OCI-LY7 (cell line): ENCODE data around the gene CASP8. TPM values are rescaled to one million over a fixed set of nuclear protein-coding genes. Genes with fewer than 3 reads are reported as not detected.

Source experiments
- BruUV-seq: library from RNA; stranded (reverse); fragments of 400-500 nt; replicated peaks from 2 replicates; lab custom pipeline; 2021; lab: Mats Ljungman, UMichigan
- CTCF ChIA-PET: fragments of 300-600 bp; sonication (Branson Sonifier 250); formaldehyde crosslinking; loops from one replicate; lab custom pipeline; 2022; ENCODE audit warnings: antibody characterized with exemption; ENCODE audit not compliant: unreplicated experiment; lab: Charles Lee
- POLR2A ChIA-PET: fragments of 300-600 bp; sonication (Branson Sonifier 250); formaldehyde crosslinking; loops from one replicate; lab custom pipeline; 2022; ENCODE audit warnings: antibody characterized with exemption; lab: Charles Lee
- DNase-seq: peaks from one replicate; pipeline ENCODE4 v3.0.0-alpha.2; 2015; ENCODE audit warnings: low spot score
- H2AFZ ChIP-seq: fragments of 200-600 bp; sonication (generic), shearing (Covaris generic); 2 replicates; pipeline ENCODE4 v1.6.1; 2014; ENCODE audit warnings: mild to moderate bottlenecking, antibody characterized with exemption, low read length, moderate library complexity
- H3K27ac ChIP-seq: fragments of 200-600 bp; sonication (generic); 2 replicates; pipeline ENCODE4 v1.5.1; 2014; ENCODE audit warnings: mixed run types, low read depth, mild to moderate bottlenecking, moderate library complexity, low read length, inconsistent platforms; ENCODE audit not compliant: poor library complexity, severe bottlenecking
- H3K36me3 ChIP-seq: fragments of 200-600 bp; sonication (generic); 2 replicates; pipeline ENCODE4 v1.6.1; 2014; ENCODE audit warnings: mild to moderate bottlenecking, antibody characterized with exemption, low read length, moderate library complexity, mixed read lengths; ENCODE audit not compliant: insufficient read depth
- H3K4me1 ChIP-seq: fragments of 200-600 bp; sonication (generic); 2 replicates; pipeline ENCODE4 v1.5.1; 2014; ENCODE audit warnings: mild to moderate bottlenecking, low read length; ENCODE audit not compliant: insufficient read depth, poor library complexity, severe bottlenecking
- H3K4me2 ChIP-seq: fragments of 200-600 bp; sonication (generic); 2 replicates; pipeline ENCODE4 v1.6.1; 2014; ENCODE audit warnings: mild to moderate bottlenecking, low read length
- H3K4me3 ChIP-seq: fragments of 200-600 bp; sonication (generic); 2 replicates; pipeline ENCODE4 v1.5.1; 2014; ENCODE audit warnings: mild to moderate bottlenecking, low read depth, low read length; ENCODE audit not compliant: poor library complexity, severe bottlenecking
- H3K79me2 ChIP-seq: fragments of 200-600 bp; sonication (generic); 2 replicates; pipeline ENCODE4 v1.6.1; 2016; ENCODE audit warnings: low read depth, mild to moderate bottlenecking, low read length, moderate library complexity, mixed read lengths; ENCODE audit not compliant: insufficient read depth
- H3K9me2 ChIP-seq: fragments of 200-600 bp; sonication (generic); 2 replicates; pipeline ENCODE4 v1.6.1; 2016; ENCODE audit warnings: mild to moderate bottlenecking, low read length, mixed read lengths; ENCODE audit not compliant: insufficient read depth
- H3K9me3 ChIP-seq: fragments of 200-600 bp; sonication (generic); 2 replicates; pipeline ENCODE4 v1.6.1; 2014; ENCODE audit warnings: mild to moderate bottlenecking, mixed run types, low read length, mixed read lengths
- H4K20me1 ChIP-seq: fragments of 200-600 bp; sonication (generic); 2 replicates; pipeline ENCODE4 v1.6.1; 2014; ENCODE audit warnings: mild to moderate bottlenecking, antibody characterized with exemption, low read length, moderate library complexity, mixed read lengths; ENCODE audit not compliant: insufficient read depth
- EZH2phosphoT487 ChIP-seq: fragments of 200-600 bp; sonication (generic); IDR thresholded peaks from 2 replicates; pipeline ENCODE4 v1.6.1; 2018; ENCODE audit warnings: low read depth, borderline replicate concordance, mild to moderate bottlenecking, mixed run types, antibody characterized with exemption, low read length, moderate library complexity, mixed read lengths
- intact Hi-C: fragments of 100-400 bp; cut with micrococcal nuclease; formaldehyde crosslinking; loops from one replicate; pipeline ENCODE4 v1.10.0; 2022; ENCODE audit not compliant: unreplicated experiment
- total RNA-seq, 2 experiments: library from RNA; depleted of rRNA in 1 of 2; stranded (reverse); fragments of >200 nt in 1 of 2; shearing (Covaris generic) in 1 of 2; gene quantifications; 2 replicates each; pipeline ENCODE4 v1.2.3, GENCODE V29; 2014 to 2022
- TF ChIP-seq, protein P1 (sequence below): fragments of 200-600 bp; sonication (generic); conservative IDR thresholded peaks from 2 replicates; pipeline ENCODE4 v1.5.1; 2014; ENCODE audit warnings: mild to moderate bottlenecking, antibody characterized with exemption, low read length, moderate library complexity, mixed read lengths

Gene CASP8
- total RNA-seq, 2 experiments from 2014 or later = 32.4 to 34.7 TPM

DNA sequence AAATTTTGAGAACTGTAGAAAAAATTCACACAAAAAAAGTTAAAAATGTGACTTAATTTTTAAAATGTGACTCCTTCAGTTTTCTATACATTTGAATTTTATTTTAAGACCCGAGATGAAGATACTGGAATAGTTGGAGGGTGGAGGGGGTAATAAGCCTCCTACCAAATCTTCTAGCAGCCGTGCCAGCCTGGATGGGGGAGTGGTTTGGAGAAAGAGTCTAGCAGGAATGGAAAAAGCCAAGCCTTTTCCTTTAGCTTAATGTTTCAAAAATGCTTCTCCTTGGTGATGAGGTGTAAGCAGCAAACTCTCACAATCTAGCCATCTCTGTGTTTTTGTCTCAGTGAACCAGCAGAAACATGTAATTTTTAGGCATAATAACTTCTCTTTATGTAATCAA, 14.7 kb downstream of the CASP8 start:
- ChIA-PET CTCF (no interaction called here), POLR2A (interaction anchor here (1.6 kb wide), 1 partner anchor 23 kb away, joined by 3 read pairs; no protein-coding TSS in a partner anchor)
- intact Hi-C loops = no loop called here
- Histone ChIP-seq H3K36me3 (peaks cover 94% of the 10 kb centered on the region), H3K4me1 (no peaks in the 10 kb centered on the region), H3K9me3 (no peaks in the 10 kb centered on the region), H2AFZ (no peak overlapping the region), H3K4me2 (no peak overlapping the region), H3K9me2 (no peaks in the 10 kb centered on the region), H3K79me2 (no peaks in the 10 kb centered on the region), H3K4me3 (no peak overlapping the region), H3K27ac (no peak overlapping the region), H4K20me1 (no peaks in the 10 kb centered on the region)
- BruUV-seq = no TSS peak
- TF ChIP-seq, protein P1, sequence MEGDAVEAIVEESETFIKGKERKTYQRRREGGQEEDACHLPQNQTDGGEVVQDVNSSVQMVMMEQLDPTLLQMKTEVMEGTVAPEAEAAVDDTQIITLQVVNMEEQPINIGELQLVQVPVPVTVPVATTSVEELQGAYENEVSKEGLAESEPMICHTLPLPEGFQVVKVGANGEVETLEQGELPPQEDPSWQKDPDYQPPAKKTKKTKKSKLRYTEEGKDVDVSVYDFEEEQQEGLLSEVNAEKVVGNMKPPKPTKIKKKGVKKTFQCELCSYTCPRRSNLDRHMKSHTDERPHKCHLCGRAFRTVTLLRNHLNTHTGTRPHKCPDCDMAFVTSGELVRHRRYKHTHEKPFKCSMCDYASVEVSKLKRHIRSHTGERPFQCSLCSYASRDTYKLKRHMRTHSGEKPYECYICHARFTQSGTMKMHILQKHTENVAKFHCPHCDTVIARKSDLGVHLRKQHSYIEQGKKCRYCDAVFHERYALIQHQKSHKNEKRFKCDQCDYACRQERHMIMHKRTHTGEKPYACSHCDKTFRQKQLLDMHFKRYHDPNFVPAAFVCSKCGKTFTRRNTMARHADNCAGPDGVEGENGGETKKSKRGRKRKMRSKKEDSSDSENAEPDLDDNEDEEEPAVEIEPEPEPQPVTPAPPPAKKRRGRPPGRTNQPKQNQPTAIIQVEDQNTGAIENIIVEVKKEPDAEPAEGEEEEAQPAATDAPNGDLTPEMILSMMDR = no peak
- TF ChIP-seq EZH2phosphoT487 = no peak
- DNase-seq = no peak

DNA sequence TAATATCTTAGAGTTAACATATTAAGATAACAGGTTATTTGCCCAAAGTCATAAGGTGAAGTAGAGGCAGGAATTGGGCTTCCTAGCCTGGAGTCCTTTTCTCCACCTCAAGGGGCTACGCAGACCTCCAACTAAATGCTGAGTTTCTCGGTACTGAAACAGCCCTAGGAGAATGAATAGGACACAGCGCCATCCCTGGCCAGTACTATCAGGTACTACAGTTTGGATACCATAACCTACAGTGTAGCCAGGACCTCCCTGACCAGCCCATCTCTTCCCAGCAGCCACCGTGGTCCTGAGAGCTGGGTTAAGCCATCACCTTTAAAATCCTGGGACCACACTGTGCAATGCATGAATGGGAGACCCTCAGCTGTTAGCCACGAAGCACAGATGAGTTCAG, 15.7 kb downstream of the CASP8 start:
- Histone ChIP-seq H3K79me2 (no peaks in the 10 kb centered on the region), H4K20me1 (no peaks in the 10 kb centered on the region), H3K9me2 (no peaks in the 10 kb centered on the region), H3K9me3 (no peaks in the 10 kb centered on the region), H3K4me2 (no peak overlapping the region), H3K27ac (no peak overlapping the region), H3K4me1 (no peaks in the 10 kb centered on the region), H3K36me3 (peaks cover 98% of the 10 kb centered on the region), H2AFZ (no peak overlapping the region), H3K4me3 (no peak overlapping the region)
- no TSS peak for BruUV-seq
- ChIA-PET POLR2A (interaction anchor here (1.6 kb wide), 1 partner anchor 22 kb away, joined by 3 read pairs; no protein-coding TSS in a partner anchor), CTCF (no interaction called here)
- no peak for TF ChIP-seq EZH2phosphoT487
- TF ChIP-seq, protein P1 = peak; percentile 41; the same call in 1 of the 2 replicates
- DNase-seq = no peak
- intact Hi-C loops = no loop called here

DNA sequence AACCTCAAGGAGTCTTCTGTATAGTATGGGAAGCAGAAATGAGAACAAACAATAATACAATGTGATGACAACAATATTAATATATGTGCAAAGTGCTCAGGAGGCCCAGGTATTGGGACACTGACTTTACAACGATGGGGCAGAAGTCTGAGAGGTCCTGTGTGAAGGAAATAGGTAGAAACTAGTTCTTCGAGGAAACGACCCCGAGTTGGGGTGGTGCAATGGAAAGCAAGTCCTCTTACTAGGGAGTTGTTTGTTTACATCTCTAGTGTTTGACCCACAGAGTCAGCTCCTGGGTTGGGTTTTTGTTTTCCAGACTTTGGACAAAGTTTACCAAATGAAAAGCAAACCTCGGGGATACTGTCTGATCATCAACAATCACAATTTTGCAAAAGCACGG, 16.2 kb downstream of the CASP8 start:
- CTCF ChIA-PET = no interaction called here
- Histone ChIP-seq H3K36me3 (peaks cover 95% of the 10 kb centered on the region), H3K79me2 (no peaks in the 10 kb centered on the region), H3K4me3 (no peak overlapping the region), H3K27ac (no peak overlapping the region), H4K20me1 (no peaks in the 10 kb centered on the region), H2AFZ (no peak overlapping the region), H3K4me1 (no peaks in the 10 kb centered on the region), H3K4me2 (no peak overlapping the region), H3K9me2 (no peaks in the 10 kb centered on the region), H3K9me3 (no peaks in the 10 kb centered on the region)
- TF ChIP-seq, protein P1 = no peak
- TF ChIP-seq EZH2phosphoT487 = no peak
- BruUV-seq = no TSS peak
- intact Hi-C loops = no loop called here
- DNase-seq = no peak
- POLR2A ChIA-PET = interaction anchor here (1.3 kb wide), 1 partner anchor 11 kb away, joined by 4 read pairs; no protein-coding TSS in a partner anchor
